ENCODE results near the gene FARP2.
"Not testable (repeated sequence)": the region's sequence is repeated elsewhere in the genome, so short reads cannot be mapped to it uniquely, and the experiment has no call there.

- not testable (repeated sequence) for TF ChIP-seq CTCF, POLR2A (IDR thresholded peaks at IDR 0.05)
Measured at GRCh38 chr2:241506317-241506716, 150.2 kb downstream of the FARP2 start.

All from heart left ventricle (tissue), 13 donors.